Cardiac muscle cell (in vitro differentiated cells and primary cell): ENCODE data around the gene NES. TPM values are rescaled to one million over a fixed set of nuclear protein-coding genes. Genes with fewer than 3 reads are reported as not detected.

Experiments used
- DNase-seq, 2 donors: peaks; one replicate each; pipeline versions ENCODE4 v3.0.0 to v3.0.0-alpha.2; 2010 to 2017; ENCODE audit warnings: low read depth in 1 of 2, low spot score in 1 of 2
- H3K27ac ChIP-seq: fragments of 200-600 bp; sonication (generic); 2 replicates; pipeline ENCODE4 v1.5.1; 2016
- H3K27me3 ChIP-seq: fragments of 200-600 bp; sonication (generic); 2 replicates; pipeline ENCODE4 v1.6.0; 2016; ENCODE audit warnings: control low read depth
- H3K36me3 ChIP-seq: fragments of 200-600 bp; sonication (generic); 2 replicates; pipeline ENCODE4 v1.5.1; 2016; ENCODE audit warnings: control low read depth
- H3K4me1 ChIP-seq: fragments of 200-600 bp; sonication (generic); 2 replicates; pipeline ENCODE4 v1.8.1; 2017; ENCODE audit warnings: low read depth, mild to moderate bottlenecking, mixed run types
- H3K4me3 ChIP-seq: fragments of 200-600 bp; sonication (generic); 2 replicates; pipeline ENCODE4 v1.5.1; 2016; ENCODE audit warnings: mild to moderate bottlenecking
- H3K9me3 ChIP-seq: fragments of 200-600 bp; sonication (generic); 2 replicates; pipeline ENCODE4 v1.5.1; 2017; ENCODE audit warnings: low read depth, mild to moderate bottlenecking, control low read depth
- CTCF ChIP-seq: IDR thresholded peaks from 2 replicates; pipeline ENCODE4 v1.5.1; 2012; ENCODE audit warnings: low read depth, mild to moderate bottlenecking, low read length
- polyA plus RNA-seq: library from polyadenylated mRNA; unstranded; fragments of >200 nt; fragmentation: Nextera tagmentation; extraction: Ambion mirVana; gene quantifications from 2 replicates; pipeline ENCODE4 v1.2.1, GENCODE V29; 2016
- total RNA-seq: library from RNA; depleted of rRNA; stranded (reverse); fragments of >200 nt; gene quantifications from 2 replicates; pipeline ENCODE4 v1.2.3, GENCODE V29; 2016

NES gene
- total and polyA plus RNA-seq, 2 experiments from 2014 or later = 86.5 to 391 TPM

GRCh38 chr1:156705918-156706656 lies 28.9 kb upstream of the NES start:
- Histone ChIP-seq H3K36me3 (no peaks in the 10 kb centered on the region), H3K27me3 (no peaks in the 10 kb centered on the region), H3K27ac (peak overlapping the region; percentile 80), H3K9me3 (no peaks in the 10 kb centered on the region), H3K4me1 (peaks cover 54% of the 10 kb centered on the region), H3K4me3 (peak overlapping the region; percentile 77)
- TF ChIP-seq CTCF = peak; percentile 79
- peak; percentile 71 to 85 for DNase-seq

GRCh38 chr1:156705321-156705917 lies 28.2 kb upstream of the NES start, which contains the start of gene CRABP2:
CRABP2 (minus strand) TSS chr1:156705583; CDS start chr1:156705446, 137 bp downstream.
- no peak for TF ChIP-seq CTCF

GRCh38 chr1:156704930-156705320 lies 27.7 kb upstream of the NES start:
- DNase-seq = peak in 1 of 2 donors; percentile 67
- peak overlapping the region; percentile 80 for H3K27ac ChIP-seq

More at GRCh38 chr1:156705321-156705917, 28.2 kb upstream of the NES start, which contains the start of gene CRABP2:
- peaks cover 4% of the 10 kb centered on the region for H3K36me3 ChIP-seq
- peaks cover 47% of the 10 kb centered on the region for H3K4me1 ChIP-seq
- H3K27ac ChIP-seq = peak within 1 kb of the TSS; percentile 80
- peak within 1 kb of the TSS; percentile 77 for H3K4me3 ChIP-seq
- DNase-seq = peak; percentile 53 to 86
- no peaks in the 10 kb centered on the region for H3K27me3 ChIP-seq
- no peaks in the 10 kb centered on the region for H3K9me3 ChIP-seq

GRCh38 chr1:156704166-156704711 lies 27.0 kb upstream of the NES start:
- no peak for TF ChIP-seq CTCF
- no peak for DNase-seq
- Histone ChIP-seq H3K27ac (peak overlapping the region; percentile 80), H3K4me3 (peak overlapping the region; percentile 77), H3K27me3 (no peaks in the 10 kb centered on the region), H3K9me3 (no peaks in the 10 kb centered on the region), H3K36me3 (peaks cover 15% of the 10 kb centered on the region), H3K4me1 (peaks cover 35% of the 10 kb centered on the region)

More at GRCh38 chr1:156704930-156705320, 27.7 kb upstream of the NES start:
- TF ChIP-seq CTCF = no peak
- Histone ChIP-seq H3K9me3 (no peaks in the 10 kb centered on the region), H3K27me3 (no peaks in the 10 kb centered on the region), H3K4me1 (peaks cover 42% of the 10 kb centered on the region), H3K4me3 (peak overlapping the region; percentile 77), H3K36me3 (peaks cover 9% of the 10 kb centered on the region)

GRCh38 chr1:156703741-156704140 lies 26.5 kb upstream of the NES start:
- DNase-seq = no peak
- H3K27me3 ChIP-seq = no peaks in the 10 kb centered on the region
- peak overlapping the region; percentile 77 for H3K4me3 ChIP-seq
- no peak for TF ChIP-seq CTCF
- H3K9me3 ChIP-seq = no peaks in the 10 kb centered on the region
- H3K4me1 ChIP-seq = peaks cover 30% of the 10 kb centered on the region
- peaks cover 18% of the 10 kb centered on the region for H3K36me3 ChIP-seq
- H3K27ac ChIP-seq = no peak overlapping the region
